Measurements from ENCODE around the gene PDGFD. TPM values are rescaled to one million over a fixed set of nuclear protein-coding genes. Genes with fewer than 3 reads are reported as not detected.

The PDGFD gene
- polyA plus RNA-seq, 1 donor: 18.1 TPM

DNA sequence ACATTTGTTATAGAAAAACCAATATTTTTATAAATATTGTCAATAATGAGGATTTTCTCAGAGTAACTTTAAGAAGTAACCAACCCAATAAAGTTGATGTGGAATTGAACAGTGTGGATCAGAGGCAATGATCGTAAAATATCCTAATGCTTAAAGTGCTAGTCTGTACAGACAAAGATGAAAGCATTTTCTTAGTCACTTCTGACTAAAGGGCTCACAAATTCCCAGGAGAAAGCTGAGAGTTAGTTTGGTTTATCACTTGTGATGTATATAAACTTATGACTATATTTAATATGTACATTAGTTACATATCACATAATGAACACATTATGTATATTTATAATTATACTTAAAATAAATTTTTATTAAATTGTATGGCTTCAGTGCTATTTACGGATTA, 152.9 kb downstream of the PDGFD start:
- no peaks in the 10 kb centered on the region for H3K36me3 ChIP-seq (ENCODE audit: control insufficient read depth, insufficient read depth, low read length)
- no peak overlapping the region for H3K4me3 ChIP-seq (ENCODE audit: low read length)
- 88% methylated on average over 1 of the region's 2 CpGs for WGBS (ENCODE audit: insufficient coverage, low lambda C conversion rate)
- no peaks in the 10 kb centered on the region for H3K9me3 ChIP-seq (ENCODE audit: control insufficient read depth, low read depth, low read length)
- H3K4me1 ChIP-seq (ENCODE audit: control insufficient read depth, insufficient read depth, low read length): no peaks in the 10 kb centered on the region
- H3K27me3 ChIP-seq (ENCODE audit: control insufficient read depth, insufficient read depth, low read length): no peaks in the 10 kb centered on the region
- no peak overlapping the region for H3K27ac ChIP-seq (ENCODE audit: low read length)
- no peak for DNase-seq

DNA sequence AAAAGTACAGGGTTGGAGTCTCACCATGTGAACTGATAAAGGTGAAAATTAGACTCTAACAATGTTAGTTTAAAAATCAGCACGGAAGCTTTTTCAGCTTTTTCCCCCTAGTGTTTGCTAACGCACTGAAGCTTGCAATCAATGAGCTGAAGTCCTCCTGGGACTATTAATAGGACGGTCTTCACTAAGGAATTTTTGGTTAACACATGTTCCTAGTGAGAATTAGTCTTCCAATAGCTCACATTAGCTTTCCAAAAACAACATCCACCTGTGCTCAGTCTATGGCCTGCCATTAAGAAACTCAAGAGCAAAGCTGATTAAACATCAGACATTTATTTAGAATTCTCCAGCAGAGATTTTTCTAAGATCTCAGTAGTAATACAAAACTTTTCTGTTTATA, 154.2 kb downstream of the PDGFD start:
- no peak overlapping the region for H3K27ac ChIP-seq (ENCODE audit: low read length)
- H3K4me3 ChIP-seq (ENCODE audit: low read length): no peak overlapping the region
- H3K36me3 ChIP-seq (ENCODE audit: control insufficient read depth, insufficient read depth, low read length): no peaks in the 10 kb centered on the region
- no peak for DNase-seq
- no CpG with 5 or more reads among the region's 3 CpGs for WGBS (ENCODE audit: insufficient coverage, low lambda C conversion rate)
- no peaks in the 10 kb centered on the region for H3K4me1 ChIP-seq (ENCODE audit: control insufficient read depth, insufficient read depth, low read length)
- H3K9me3 ChIP-seq (ENCODE audit: control insufficient read depth, low read depth, low read length): no peaks in the 10 kb centered on the region
- no peaks in the 10 kb centered on the region for H3K27me3 ChIP-seq (ENCODE audit: control insufficient read depth, insufficient read depth, low read length)

DNA sequence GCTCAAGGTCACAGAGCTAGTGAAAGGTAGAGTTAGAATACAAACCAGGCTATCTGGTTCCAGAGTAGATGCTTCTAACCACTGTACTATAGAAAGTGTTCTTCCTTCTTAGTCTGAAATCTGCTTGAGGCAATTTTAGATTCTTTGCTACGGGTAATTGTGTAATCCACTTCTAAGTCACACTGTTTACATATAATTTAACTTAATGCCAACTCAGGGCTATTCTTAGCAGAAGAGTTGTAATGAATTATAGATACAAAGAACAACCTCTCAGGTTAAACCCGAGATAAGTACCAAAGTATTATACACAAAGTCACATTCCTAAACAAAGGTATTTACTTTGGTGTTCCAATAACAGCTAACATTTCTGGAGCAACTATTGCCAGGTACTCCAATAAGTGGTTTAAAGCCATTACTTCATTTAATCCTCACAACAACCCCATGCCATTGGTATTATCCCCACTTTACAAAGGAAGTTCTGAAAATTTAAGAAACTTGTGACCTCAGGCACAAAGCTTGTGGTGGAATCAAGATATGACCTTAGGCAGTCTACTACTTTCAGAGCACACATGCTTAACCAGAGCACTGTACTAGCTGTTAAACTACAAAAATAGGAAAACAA, 158.6 kb downstream of the PDGFD start:
- WGBS (ENCODE audit: insufficient coverage, low lambda C conversion rate): 0% methylated on average over 1 of the region's 2 CpGs
- no peak overlapping the region for H3K27ac ChIP-seq (ENCODE audit: low read length)

DNA sequence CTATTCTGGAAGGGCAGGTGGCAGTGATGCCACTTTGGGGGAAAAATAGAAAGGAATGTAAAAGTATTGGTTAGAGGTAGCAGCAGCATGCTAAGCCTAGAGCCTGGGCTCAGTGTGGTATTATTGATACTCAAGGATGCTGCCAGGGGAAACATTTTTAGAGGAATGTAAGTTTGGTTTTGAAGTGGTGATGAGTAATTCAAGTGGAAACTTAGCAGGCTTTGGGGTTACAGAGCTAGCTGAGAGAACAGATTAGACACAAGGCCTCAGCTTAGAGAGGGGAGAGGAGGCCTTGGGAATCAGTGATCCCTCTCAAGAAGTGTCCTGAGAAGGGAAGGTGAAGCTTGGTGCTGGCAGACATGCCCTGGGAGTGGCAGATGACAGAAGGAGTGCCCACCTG, 160.5 kb downstream of the PDGFD start:
- H3K27ac ChIP-seq (ENCODE audit: low read length): no peak overlapping the region
- H3K27me3 ChIP-seq (ENCODE audit: control insufficient read depth, insufficient read depth, low read length): no peaks in the 10 kb centered on the region
- H3K4me3 ChIP-seq (ENCODE audit: low read length): no peak overlapping the region
- H3K36me3 ChIP-seq (ENCODE audit: control insufficient read depth, insufficient read depth, low read length): no peaks in the 10 kb centered on the region
- no peaks in the 10 kb centered on the region for H3K4me1 ChIP-seq (ENCODE audit: control insufficient read depth, insufficient read depth, low read length)
- no peaks in the 10 kb centered on the region for H3K9me3 ChIP-seq (ENCODE audit: control insufficient read depth, low read depth, low read length)
- DNase-seq: no peak

More for the DNA sequence above, 158.6 kb downstream of the PDGFD start:
- Histone ChIP-seq H3K9me3 (ENCODE audit: control insufficient read depth, low read depth, low read length) (no peaks in the 10 kb centered on the region), H3K4me3 (ENCODE audit: low read length) (no peak overlapping the region), H3K27me3 (ENCODE audit: control insufficient read depth, insufficient read depth, low read length) (no peaks in the 10 kb centered on the region), H3K4me1 (ENCODE audit: control insufficient read depth, insufficient read depth, low read length) (no peaks in the 10 kb centered on the region), H3K36me3 (ENCODE audit: control insufficient read depth, insufficient read depth, low read length) (no peaks in the 10 kb centered on the region)
- peak in 1 of 2 donors; percentile 11 for DNase-seq

DNA sequence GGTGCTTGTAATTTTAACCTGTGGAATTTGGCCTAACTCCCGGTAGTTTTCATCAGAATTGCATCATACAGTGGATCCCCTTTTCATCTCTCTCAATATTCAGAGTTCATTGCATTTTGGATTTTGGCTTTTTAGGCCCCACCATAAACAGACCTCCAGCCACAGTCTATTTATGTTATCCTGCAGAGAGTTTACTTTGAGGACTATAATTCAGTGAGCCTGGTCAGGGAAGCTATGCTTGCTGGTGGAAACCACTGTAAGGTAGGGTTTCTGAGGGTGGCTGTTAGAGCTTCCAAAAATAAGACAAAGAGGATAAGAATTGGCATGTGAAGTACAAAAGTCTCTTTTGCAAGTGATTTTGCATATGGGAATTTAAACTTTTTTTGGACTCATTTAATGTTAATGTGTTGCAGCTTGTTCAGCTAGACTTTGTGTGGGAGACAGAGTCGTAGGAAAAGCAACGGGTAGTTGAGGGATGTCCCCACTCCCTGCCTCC, 162.3 kb downstream of the PDGFD start:
- WGBS (ENCODE audit: insufficient coverage, low lambda C conversion rate): 100% methylated on average over 1 of the region's 3 CpGs
- Histone ChIP-seq H3K4me3 (ENCODE audit: low read length) (no peak overlapping the region), H3K36me3 (ENCODE audit: control insufficient read depth, insufficient read depth, low read length) (no peaks in the 10 kb centered on the region), H3K27ac (ENCODE audit: low read length) (no peak overlapping the region), H3K4me1 (ENCODE audit: control insufficient read depth, insufficient read depth, low read length) (no peaks in the 10 kb centered on the region), H3K27me3 (ENCODE audit: control insufficient read depth, insufficient read depth, low read length) (no peaks in the 10 kb centered on the region), H3K9me3 (ENCODE audit: control insufficient read depth, low read depth, low read length) (no peaks in the 10 kb centered on the region)
- DNase-seq: no peak

DNA sequence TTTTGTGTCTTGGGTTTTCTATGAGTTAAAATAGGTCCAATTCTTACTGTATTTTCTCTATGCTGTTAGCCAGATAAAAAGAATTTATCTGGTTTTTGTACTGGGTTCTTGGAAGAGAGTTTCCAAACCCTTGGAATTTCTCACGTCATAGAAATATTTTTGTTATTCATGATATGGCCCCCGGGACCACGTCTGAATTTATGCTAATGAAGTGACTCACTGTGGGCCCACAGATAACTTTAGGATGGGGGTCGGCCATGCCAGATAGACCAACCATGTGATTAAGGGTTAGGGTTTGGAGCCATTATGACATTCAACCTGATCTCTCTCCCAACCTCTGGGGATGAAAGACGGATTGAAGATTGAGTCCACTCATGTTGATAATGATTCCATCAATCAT, 163.1 kb downstream of the PDGFD start:
- WGBS (ENCODE audit: insufficient coverage, low lambda C conversion rate): no CpG with 5 or more reads among the region's 5 CpGs
- Histone ChIP-seq H3K9me3 (ENCODE audit: control insufficient read depth, low read depth, low read length) (no peaks in the 10 kb centered on the region), H3K27ac (ENCODE audit: low read length) (no peak overlapping the region), H3K36me3 (ENCODE audit: control insufficient read depth, insufficient read depth, low read length) (no peaks in the 10 kb centered on the region), H3K4me1 (ENCODE audit: control insufficient read depth, insufficient read depth, low read length) (no peaks in the 10 kb centered on the region), H3K27me3 (ENCODE audit: control insufficient read depth, insufficient read depth, low read length) (no peaks in the 10 kb centered on the region), H3K4me3 (ENCODE audit: low read length) (no peak overlapping the region)
- no peak for DNase-seq

DNA sequence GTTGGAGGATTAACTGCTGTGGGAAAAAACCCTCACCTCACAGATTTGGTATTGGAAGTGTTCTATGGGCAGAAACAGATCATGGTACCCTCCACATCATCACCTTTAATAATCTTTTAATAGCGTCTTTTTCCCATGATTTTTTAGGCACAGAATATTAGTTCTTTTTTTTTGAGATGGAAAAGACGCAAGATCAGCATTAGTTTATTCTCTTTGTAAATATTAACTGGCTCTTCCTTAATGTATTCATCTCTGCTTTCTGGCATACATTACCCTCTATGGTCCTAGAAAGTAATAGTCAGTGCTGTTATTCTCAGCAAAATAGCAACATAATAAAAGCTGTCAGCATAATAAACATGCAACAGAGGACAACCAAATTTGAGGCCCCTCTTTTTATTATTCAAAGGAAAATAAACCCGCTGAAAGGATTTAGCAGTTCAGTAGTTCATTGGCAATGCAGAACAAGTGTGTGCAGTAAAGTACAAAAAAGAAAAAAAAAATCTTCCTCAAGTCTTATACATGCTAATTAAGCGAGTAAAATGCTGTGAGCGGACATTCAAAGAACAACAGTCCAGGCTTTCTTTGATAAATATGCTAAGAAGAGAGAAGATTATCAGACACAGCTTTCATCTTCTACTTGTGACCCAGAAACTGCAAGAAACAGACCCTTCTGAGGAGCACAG, 165.0 kb downstream of the PDGFD start:
- Histone ChIP-seq H3K27me3 (ENCODE audit: control insufficient read depth, insufficient read depth, low read length) (no peaks in the 10 kb centered on the region), H3K4me1 (ENCODE audit: control insufficient read depth, insufficient read depth, low read length) (no peaks in the 10 kb centered on the region), H3K9me3 (ENCODE audit: control insufficient read depth, low read depth, low read length) (no peaks in the 10 kb centered on the region), H3K4me3 (ENCODE audit: low read length) (no peak overlapping the region), H3K27ac (ENCODE audit: low read length) (no peak overlapping the region), H3K36me3 (ENCODE audit: control insufficient read depth, insufficient read depth, low read length) (no peaks in the 10 kb centered on the region)
- no peak for DNase-seq
- 83% methylated on average over 2 of the region's 5 CpGs for WGBS (ENCODE audit: insufficient coverage, low lambda C conversion rate)

DNA sequence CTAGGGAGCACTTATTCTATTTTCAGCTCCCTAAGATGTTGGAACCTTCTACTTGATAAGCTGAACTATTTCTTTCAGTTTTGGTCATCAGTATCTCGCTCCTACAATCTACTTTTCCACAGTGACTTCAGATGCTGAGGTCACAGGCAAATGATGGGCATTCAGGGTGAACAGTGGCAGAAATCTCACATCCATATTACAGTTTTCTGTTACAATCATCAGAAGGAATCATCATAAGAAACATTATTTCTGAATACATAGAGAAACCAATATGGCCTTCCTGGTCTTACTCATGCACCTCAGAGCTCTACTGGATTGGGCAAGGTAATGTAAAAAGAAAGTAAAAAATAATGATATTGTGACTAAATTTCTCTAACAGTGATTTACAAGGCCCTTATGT, 166.9 kb downstream of the PDGFD start:
- no peak overlapping the region for H3K4me3 ChIP-seq (ENCODE audit: low read length)
- H3K27me3 ChIP-seq (ENCODE audit: control insufficient read depth, insufficient read depth, low read length): no peaks in the 10 kb centered on the region
- DNase-seq: no peak
- no peaks in the 10 kb centered on the region for H3K36me3 ChIP-seq (ENCODE audit: control insufficient read depth, insufficient read depth, low read length)
- WGBS (ENCODE audit: insufficient coverage, low lambda C conversion rate): no CpG with 5 or more reads among the region's 1 CpG
- H3K27ac ChIP-seq (ENCODE audit: low read length): no peak overlapping the region
- H3K4me1 ChIP-seq (ENCODE audit: control insufficient read depth, insufficient read depth, low read length): no peaks in the 10 kb centered on the region
- no peaks in the 10 kb centered on the region for H3K9me3 ChIP-seq (ENCODE audit: control insufficient read depth, low read depth, low read length)

DNA sequence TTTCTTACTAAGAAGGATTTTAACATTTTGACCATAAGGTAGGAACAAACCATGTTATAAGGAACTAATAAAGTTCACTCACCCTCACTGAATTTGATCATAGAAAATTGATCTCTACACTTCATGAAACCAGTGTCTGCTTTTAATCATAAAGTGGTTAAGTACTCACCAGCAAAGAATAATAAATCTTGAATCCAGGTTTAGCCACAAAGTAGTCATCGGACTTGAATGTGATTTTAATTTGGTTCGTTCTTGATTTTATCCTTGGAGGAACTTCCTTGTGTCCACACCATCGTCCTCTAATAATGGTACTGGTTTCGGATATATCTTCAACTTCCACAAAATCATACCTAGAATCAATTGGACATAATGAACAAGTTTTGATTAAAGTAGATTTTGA, 168.1 kb downstream of the PDGFD start:
- H3K9me3 ChIP-seq (ENCODE audit: control insufficient read depth, low read depth, low read length): no peaks in the 10 kb centered on the region
- DNase-seq: no peak
- no peaks in the 10 kb centered on the region for H3K4me1 ChIP-seq (ENCODE audit: control insufficient read depth, insufficient read depth, low read length)
- no peaks in the 10 kb centered on the region for H3K36me3 ChIP-seq (ENCODE audit: control insufficient read depth, insufficient read depth, low read length)
- WGBS (ENCODE audit: insufficient coverage, low lambda C conversion rate): 100% methylated on average over 2 of the region's 4 CpGs
- no peak overlapping the region for H3K27ac ChIP-seq (ENCODE audit: low read length)
- H3K27me3 ChIP-seq (ENCODE audit: control insufficient read depth, insufficient read depth, low read length): no peaks in the 10 kb centered on the region
- no peak overlapping the region for H3K4me3 ChIP-seq (ENCODE audit: low read length)

DNA sequence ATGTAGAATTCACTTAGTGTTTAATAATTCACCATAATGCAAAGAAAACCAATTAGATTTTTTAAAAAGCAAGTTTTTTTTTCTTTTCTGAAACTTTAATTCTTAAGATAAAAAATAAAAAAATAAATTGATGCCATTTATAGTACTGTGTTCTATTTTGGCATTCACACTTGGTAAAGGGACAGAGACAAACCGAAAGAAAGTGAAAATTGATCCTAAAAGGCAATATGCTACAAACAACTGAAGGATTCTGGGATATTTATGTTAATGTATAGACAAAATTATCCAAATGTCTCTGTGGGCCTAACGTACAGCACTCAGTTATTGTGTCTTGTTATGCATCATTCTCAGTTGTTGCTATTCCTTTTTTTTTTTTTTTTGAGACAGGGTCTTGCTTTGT, 169.4 kb downstream of the PDGFD start:
- H3K9me3 ChIP-seq (ENCODE audit: control insufficient read depth, low read depth, low read length): no peaks in the 10 kb centered on the region
- H3K4me1 ChIP-seq (ENCODE audit: control insufficient read depth, insufficient read depth, low read length): no peaks in the 10 kb centered on the region
- DNase-seq: no peak
- 75% methylated on average over 1 of the region's 2 CpGs for WGBS (ENCODE audit: insufficient coverage, low lambda C conversion rate)
- H3K27ac ChIP-seq (ENCODE audit: low read length): no peak overlapping the region
- no peak overlapping the region for H3K4me3 ChIP-seq (ENCODE audit: low read length)
- no peaks in the 10 kb centered on the region for H3K36me3 ChIP-seq (ENCODE audit: control insufficient read depth, insufficient read depth, low read length)
- no peaks in the 10 kb centered on the region for H3K27me3 ChIP-seq (ENCODE audit: control insufficient read depth, insufficient read depth, low read length)

DNA sequence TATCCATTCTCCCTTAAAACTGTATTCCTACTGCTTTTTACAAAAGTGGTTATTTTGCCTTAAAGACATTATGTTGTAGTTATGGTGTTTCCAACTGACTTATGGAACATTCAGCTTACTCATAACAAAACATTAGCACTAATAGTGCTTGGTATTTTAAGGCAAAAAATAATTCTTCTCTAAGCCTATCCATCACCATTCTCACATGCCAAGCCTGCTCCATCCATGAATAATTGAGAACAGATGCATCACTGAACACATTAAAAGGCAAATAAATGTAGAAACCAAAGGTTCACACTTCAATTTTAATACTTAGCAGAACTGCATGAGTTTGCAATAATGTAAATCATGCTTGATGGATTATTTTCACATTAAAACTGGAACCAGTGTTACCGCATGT, 169.9 kb downstream of the PDGFD start:
- H3K4me3 ChIP-seq (ENCODE audit: low read length): no peak overlapping the region

More for the DNA sequence above, 169.9 kb downstream of the PDGFD start:
- no peak overlapping the region for H3K27ac ChIP-seq (ENCODE audit: low read length)
- H3K9me3 ChIP-seq (ENCODE audit: control insufficient read depth, low read depth, low read length): no peaks in the 10 kb centered on the region
- no peaks in the 10 kb centered on the region for H3K27me3 ChIP-seq (ENCODE audit: control insufficient read depth, insufficient read depth, low read length)
- no peaks in the 10 kb centered on the region for H3K4me1 ChIP-seq (ENCODE audit: control insufficient read depth, insufficient read depth, low read length)
- DNase-seq: no peak
- WGBS (ENCODE audit: insufficient coverage, low lambda C conversion rate): 88% methylated on average over 1 of the region's 1 CpG
- no peaks in the 10 kb centered on the region for H3K36me3 ChIP-seq (ENCODE audit: control insufficient read depth, insufficient read depth, low read length)

Measured in large intestine (tissue), 3 donors.